Hepatocyte (in vitro differentiated cells): ENCODE measurements around the gene NDUFAF8. TPM values are rescaled to one million over a fixed set of nuclear protein-coding genes. Genes with fewer than 3 reads are reported as not detected.

Experiments used
- DNase-seq: peaks from one replicate; pipeline ENCODE4 v3.0.0-alpha.2; 2016; ENCODE audit warnings: low spot score
- H2AFZ ChIP-seq: fragments of 200-600 bp; sonication (generic); 2 replicates; pipeline ENCODE4 v1.6.0; 2016; ENCODE audit warnings: antibody characterized with exemption, mild to moderate bottlenecking
- H3K27ac ChIP-seq: fragments of 200-600 bp; sonication (generic); 2 replicates; pipeline ENCODE4 v1.5.1; 2016; ENCODE audit warnings: mild to moderate bottlenecking
- H3K27me3 ChIP-seq: fragments of 200-600 bp; sonication (generic); 2 replicates; pipeline ENCODE4 v1.6.1; 2016
- H3K36me3 ChIP-seq: fragments of 200-600 bp; sonication (generic); replicated peaks from 2 replicates; pipeline ENCODE4 v1.5.1; 2016; ENCODE audit warnings: low read depth; ENCODE audit not compliant: insufficient read depth
- H3K4me1 ChIP-seq: fragments of 200-600 bp; sonication (generic); 2 replicates; pipeline ENCODE4 v1.5.1; 2016; ENCODE audit warnings: mild to moderate bottlenecking, moderate library complexity; ENCODE audit not compliant: insufficient read depth
- H3K4me2 ChIP-seq: fragments of 200-600 bp; sonication (generic); 2 replicates; pipeline ENCODE4 v1.6.0; 2016
- H3K4me3 ChIP-seq: fragments of 200-600 bp; sonication (generic); 2 replicates; pipeline ENCODE4 v1.5.1; 2016; ENCODE audit warnings: mild to moderate bottlenecking
- H3K79me2 ChIP-seq: fragments of 200-600 bp; sonication (generic); 2 replicates; pipeline ENCODE4 v1.6.0; 2017; ENCODE audit warnings: mild to moderate bottlenecking
- H3K9me2 ChIP-seq: fragments of 200-600 bp; sonication (generic); replicated peaks from 2 replicates; pipeline ENCODE4 v1.6.0; 2017; ENCODE audit warnings: mild to moderate bottlenecking; ENCODE audit not compliant: insufficient read depth
- H3K9me3 ChIP-seq: fragments of 200-600 bp; sonication (generic); 2 replicates; pipeline ENCODE4 v1.5.1; 2016; ENCODE audit warnings: low read depth, mild to moderate bottlenecking
- H4K20me1 ChIP-seq: fragments of 200-600 bp; sonication (generic); 2 replicates; pipeline ENCODE4 v1.6.0; 2016; ENCODE audit warnings: mild to moderate bottlenecking; ENCODE audit not compliant: insufficient read depth, poor library complexity, severe bottlenecking
- EZH2 ChIP-seq: fragments of 200-600 bp; sonication (generic); IDR thresholded peaks from 2 replicates; pipeline ENCODE4 v1.6.1; 2016; ENCODE audit warnings: antibody characterized with exemption, mild to moderate bottlenecking, borderline replicate concordance
- EZH2phosphoT487 ChIP-seq: fragments of 200-600 bp; sonication (generic); IDR thresholded peaks from one replicate; pipeline ENCODE4 v1.6.1; 2018; ENCODE audit warnings: antibody characterized with exemption, mild to moderate bottlenecking, low read depth, moderate library complexity; ENCODE audit not compliant: unreplicated experiment, severe bottlenecking
- WGBS: methylation state at CpG from one replicate; pipeline ENCODE4 v1.1.6; 2016; ENCODE audit warnings: low lambda C conversion rate; ENCODE audit errors: missing lambda C conversion rate; 5-methylcytosine and 5-hydroxymethylcytosine counted together
- polyA plus RNA-seq: library from polyadenylated mRNA; unstranded; fragments of >200 nt; fragmentation: Nextera tagmentation; extraction: Ambion mirVana; gene quantifications from 2 replicates; pipeline ENCODE4 v1.2.1, GENCODE V29; 2016
- total RNA-seq: library from RNA; depleted of rRNA; stranded (reverse); fragments of >200 nt; gene quantifications from 2 replicates; pipeline ENCODE4 v1.2.3, GENCODE V29; 2014
- TF ChIP-seq, protein P1 (sequence below): fragments of 200-600 bp; sonication (generic); IDR thresholded peaks from 2 replicates; pipeline ENCODE4 v1.5.1; 2016; ENCODE audit warnings: antibody characterized with exemption, mild to moderate bottlenecking; ENCODE audit not compliant: poor library complexity

The NDUFAF8 gene
- total and polyA plus RNA-seq, 2 experiments from 2014 or later, result 25.8 to 99.8 TPM

DNA sequence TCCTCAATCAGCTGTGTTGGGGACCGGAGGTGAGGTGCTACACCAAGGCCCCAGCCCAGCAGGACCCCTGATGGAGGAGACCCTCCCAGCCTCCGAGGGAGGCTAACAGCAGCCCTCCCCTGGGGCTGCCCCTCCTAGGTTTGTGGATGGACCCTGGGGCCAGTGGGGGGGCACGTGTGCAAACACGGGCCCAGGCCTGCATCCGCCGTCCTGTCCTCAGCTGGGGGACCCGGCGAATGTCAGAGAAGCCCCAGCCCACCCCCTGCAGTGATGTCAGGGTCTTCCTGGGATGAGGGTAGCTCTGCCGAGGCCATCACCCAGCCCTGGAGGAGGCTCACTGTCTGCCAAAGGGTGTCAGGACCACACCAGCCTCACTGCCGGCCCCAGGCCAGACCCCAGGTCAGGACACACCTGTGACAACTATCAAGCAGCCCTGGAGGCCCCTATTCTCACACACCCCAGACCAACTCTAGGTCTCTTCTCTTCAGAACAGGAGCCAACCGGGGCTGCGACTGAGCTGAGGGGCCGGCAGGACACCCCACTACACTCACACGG, 43.1 kb upstream of the NDUFAF8 start:
- no peaks in the 10 kb centered on the region for H3K79me2 ChIP-seq
- no peaks in the 10 kb centered on the region for H3K4me1 ChIP-seq
- no peak overlapping the region for H3K27ac ChIP-seq
- no peaks in the 10 kb centered on the region for H4K20me1 ChIP-seq
- no peaks in the 10 kb centered on the region for H3K9me2 ChIP-seq
- no peak overlapping the region for H2AFZ ChIP-seq
- TF ChIP-seq EZH2 (no peak), EZH2phosphoT487 (no peak)
- TF ChIP-seq, protein P1, sequence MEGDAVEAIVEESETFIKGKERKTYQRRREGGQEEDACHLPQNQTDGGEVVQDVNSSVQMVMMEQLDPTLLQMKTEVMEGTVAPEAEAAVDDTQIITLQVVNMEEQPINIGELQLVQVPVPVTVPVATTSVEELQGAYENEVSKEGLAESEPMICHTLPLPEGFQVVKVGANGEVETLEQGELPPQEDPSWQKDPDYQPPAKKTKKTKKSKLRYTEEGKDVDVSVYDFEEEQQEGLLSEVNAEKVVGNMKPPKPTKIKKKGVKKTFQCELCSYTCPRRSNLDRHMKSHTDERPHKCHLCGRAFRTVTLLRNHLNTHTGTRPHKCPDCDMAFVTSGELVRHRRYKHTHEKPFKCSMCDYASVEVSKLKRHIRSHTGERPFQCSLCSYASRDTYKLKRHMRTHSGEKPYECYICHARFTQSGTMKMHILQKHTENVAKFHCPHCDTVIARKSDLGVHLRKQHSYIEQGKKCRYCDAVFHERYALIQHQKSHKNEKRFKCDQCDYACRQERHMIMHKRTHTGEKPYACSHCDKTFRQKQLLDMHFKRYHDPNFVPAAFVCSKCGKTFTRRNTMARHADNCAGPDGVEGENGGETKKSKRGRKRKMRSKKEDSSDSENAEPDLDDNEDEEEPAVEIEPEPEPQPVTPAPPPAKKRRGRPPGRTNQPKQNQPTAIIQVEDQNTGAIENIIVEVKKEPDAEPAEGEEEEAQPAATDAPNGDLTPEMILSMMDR, result no peak
- H3K4me2 ChIP-seq, result no peak overlapping the region
- 94% methylated on average over 13 of the region's 14 CpGs for WGBS
- no peak overlapping the region for H3K4me3 ChIP-seq
- no peaks in the 10 kb centered on the region for H3K27me3 ChIP-seq
- no peaks in the 10 kb centered on the region for H3K36me3 ChIP-seq
- H3K9me3 ChIP-seq, result no peaks in the 10 kb centered on the region
- no peak for DNase-seq

DNA sequence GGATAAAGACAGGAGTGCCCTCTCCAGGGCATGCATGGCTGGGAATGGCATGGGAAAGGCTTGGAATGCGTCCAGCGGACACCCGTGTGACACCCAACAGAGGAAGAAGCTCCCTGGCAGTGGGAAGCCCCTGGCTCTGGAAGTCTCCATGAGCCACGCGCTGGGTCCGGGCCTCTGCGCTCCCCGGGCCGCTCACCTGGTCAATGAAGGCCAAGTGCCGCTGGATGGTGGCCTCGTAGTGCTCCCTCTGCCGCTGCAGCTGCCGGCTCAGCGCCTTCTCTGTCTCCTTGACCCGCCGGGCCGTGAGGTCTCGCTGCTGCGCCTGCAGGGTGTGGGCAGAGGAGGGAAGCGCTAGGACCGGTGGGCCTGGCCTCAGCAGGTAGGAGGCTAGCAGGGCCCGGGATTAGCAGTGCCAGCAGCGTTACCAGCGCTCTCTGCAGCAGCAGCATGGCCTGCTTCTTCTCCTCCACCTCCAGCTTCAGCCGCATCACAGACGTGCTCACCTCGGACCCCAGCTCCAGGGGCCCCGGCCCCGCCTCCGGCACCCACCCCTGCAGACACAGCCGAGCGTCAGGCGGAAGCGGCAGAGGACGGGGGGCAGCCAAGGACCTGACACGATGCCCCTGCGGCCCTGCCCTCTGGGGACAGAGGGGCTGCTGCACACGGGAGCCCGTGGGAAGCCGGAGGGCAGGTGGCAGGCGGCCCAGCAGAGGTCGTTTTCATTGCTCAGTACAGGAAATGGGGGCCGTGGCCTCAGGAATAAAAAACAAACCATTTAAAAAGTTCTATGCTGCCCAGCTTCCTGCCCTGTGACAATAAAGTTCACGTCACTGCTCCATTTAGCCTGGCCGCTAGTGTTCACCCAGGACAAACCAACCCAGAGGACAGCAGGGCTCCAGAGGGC, 42.4 kb upstream of the NDUFAF8 start:
- no peaks in the 10 kb centered on the region for H3K9me2 ChIP-seq
- H3K27me3 ChIP-seq, result no peaks in the 10 kb centered on the region
- no peaks in the 10 kb centered on the region for H3K79me2 ChIP-seq
- no peak overlapping the region for H3K4me2 ChIP-seq
- H3K4me3 ChIP-seq, result no peak overlapping the region
- H3K36me3 ChIP-seq, result no peaks in the 10 kb centered on the region
- no peak for TF ChIP-seq EZH2
- no peak for TF ChIP-seq EZH2phosphoT487
- TF ChIP-seq, protein P1, result no peak
- no peaks in the 10 kb centered on the region for H3K9me3 ChIP-seq
- no peak overlapping the region for H2AFZ ChIP-seq
- H4K20me1 ChIP-seq, result no peaks in the 10 kb centered on the region
- no peak for DNase-seq
- no peaks in the 10 kb centered on the region for H3K4me1 ChIP-seq
- WGBS, result 96% methylated on average over 42 of the region's 45 CpGs
- H3K27ac ChIP-seq, result no peak overlapping the region

DNA sequence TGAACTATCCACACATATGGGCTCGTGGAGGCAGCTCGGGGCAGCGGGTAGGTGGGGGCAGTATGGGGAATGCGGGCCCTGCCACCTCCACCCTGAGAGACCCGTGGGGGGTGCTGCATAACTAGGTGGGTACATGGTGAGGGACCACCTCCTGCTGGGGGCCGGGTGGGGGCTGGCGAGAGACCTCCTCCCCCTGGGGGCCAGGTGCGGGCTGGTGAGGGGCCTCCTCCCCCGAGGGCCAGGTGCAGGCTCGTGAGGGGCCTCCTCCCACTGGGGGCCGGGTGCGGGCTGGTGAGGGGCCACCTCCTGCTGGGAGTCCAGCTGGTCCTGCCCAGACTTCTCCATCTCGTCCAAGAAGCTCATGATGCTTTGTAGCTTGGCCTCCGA, 41.7 kb upstream of the NDUFAF8 start:
- H3K4me1 ChIP-seq, result no peaks in the 10 kb centered on the region
- no peaks in the 10 kb centered on the region for H3K27me3 ChIP-seq
- no peak overlapping the region for H3K27ac ChIP-seq
- H3K79me2 ChIP-seq, result no peaks in the 10 kb centered on the region
- WGBS, result 92% methylated on average over 11 of the region's 14 CpGs
- H4K20me1 ChIP-seq, result no peaks in the 10 kb centered on the region
- no peak overlapping the region for H3K4me3 ChIP-seq
- TF ChIP-seq, protein P1, result no peak
- TF ChIP-seq EZH2phosphoT487, result no peak
- TF ChIP-seq EZH2, result no peak
- no peak overlapping the region for H3K4me2 ChIP-seq
- DNase-seq, result no peak
- no peaks in the 10 kb centered on the region for H3K9me3 ChIP-seq
- no peaks in the 10 kb centered on the region for H3K36me3 ChIP-seq
- H3K9me2 ChIP-seq, result no peaks in the 10 kb centered on the region
- no peak overlapping the region for H2AFZ ChIP-seq
